WTC11 (cell line): Measurements from ENCODE around the gene CLEC7A. TPM values are rescaled to one million over a fixed set of nuclear protein-coding genes. Genes with fewer than 3 reads are reported as not detected.

Experiments
- ATAC-seq: fragments of 200-7000 bp; cut with Tn5 transposase; 2 replicates; pipeline ENCODE4 v1.10.0; 2021; ENCODE audit warnings: mild to moderate bottlenecking, moderate library complexity
- CTCF ChIA-PET: fragments of 300-600 bp; sonication (Branson Sonifier 250); formaldehyde crosslinking; loops from one replicate; lab custom pipeline; 2021; ENCODE audit warnings: antibody characterized with exemption; lab: Charles Lee
- POLR2A ChIA-PET: fragments of 350-600 bp; sonication (Branson Sonifier 250); formaldehyde crosslinking; loops from one replicate; lab custom pipeline; 2021; ENCODE audit warnings: antibody characterized with exemption; lab: Charles Lee
- DNase-seq: peaks from one replicate; pipeline ENCODE4 v3.0.0; 2021; ENCODE audit warnings: low spot score
- H3K27ac Mint-ChIP-seq: 2 replicates; pipeline ENCODE4 v1.8.0; 2021; ENCODE audit warnings: mixed read lengths
- H3K27me3 Mint-ChIP-seq: 2 replicates; pipeline ENCODE4 v1.8.0; 2021; ENCODE audit warnings: low read depth, mild to moderate bottlenecking, moderate library complexity, mixed read lengths
- H3K36me3 Mint-ChIP-seq: 2 replicates; pipeline ENCODE4 v1.8.0; 2021; ENCODE audit warnings: mixed read lengths
- H3K4me1 Mint-ChIP-seq: 2 replicates; pipeline ENCODE4 v1.8.0; 2022; ENCODE audit warnings: mixed read lengths
- H3K4me3 Mint-ChIP-seq: 2 replicates; pipeline ENCODE4 v1.8.0; 2021; ENCODE audit warnings: mild to moderate bottlenecking, moderate library complexity, mixed read lengths
- H3K9me3 Mint-ChIP-seq: 2 replicates; pipeline ENCODE4 v1.8.0; 2021; ENCODE audit warnings: mixed read lengths
- AFF4 ChIP-seq: sonication (generic); formaldehyde crosslinking; IDR thresholded peaks from 2 replicates; pipeline ENCODE4 v1.8.1; 2023; ENCODE audit warnings: mild to moderate bottlenecking, missing genetic modification reagents, borderline replicate concordance
- AR ChIP-seq: fragments of 250-450 bp; sonication (Bioruptor Pico); IDR thresholded peaks from 2 replicates; pipeline ENCODE4 v1.9.0; 2021; ENCODE audit warnings: mild to moderate bottlenecking
- ATF3 ChIP-seq: sonication (generic); formaldehyde crosslinking; conservative IDR thresholded peaks from 2 replicates; pipeline ENCODE4 v1.8.1; 2022; ENCODE audit warnings: mild to moderate bottlenecking, missing genetic modification reagents
- CREB1 ChIP-seq: sonication (generic); formaldehyde crosslinking; IDR thresholded peaks from 2 replicates; pipeline ENCODE4 v1.8.0; 2023; ENCODE audit warnings: mild to moderate bottlenecking, missing genetic modification reagents
- ERG ChIP-seq: fragments of 250-450 bp; sonication (Bioruptor Pico); IDR thresholded peaks from 2 replicates; pipeline ENCODE4 v1.8.0; 2021; ENCODE audit warnings: mild to moderate bottlenecking
- IRF2 ChIP-seq: sonication (generic); formaldehyde crosslinking; IDR thresholded peaks from 2 replicates; pipeline ENCODE4 v1.8.0; 2022; ENCODE audit warnings: low read depth, missing genetic modification reagents, borderline replicate concordance
- KAT7 ChIP-seq: sonication (generic); formaldehyde crosslinking; IDR thresholded peaks from 2 replicates; pipeline ENCODE4 v1.8.1; 2023; ENCODE audit warnings: missing genetic modification reagents, mild to moderate bottlenecking, borderline replicate concordance
- OVOL2 ChIP-seq: fragments of 250-450 bp; sonication (Bioruptor Pico); IDR thresholded peaks from 2 replicates; pipeline ENCODE4 v1.9.0; 2021; ENCODE audit warnings: mild to moderate bottlenecking, borderline replicate concordance
- PREB ChIP-seq: sonication (generic); formaldehyde crosslinking; IDR thresholded peaks from 2 replicates; pipeline ENCODE4 v1.8.1; 2022; ENCODE audit warnings: mild to moderate bottlenecking, missing genetic modification reagents, moderate library complexity, borderline replicate concordance
- SMAD3 ChIP-seq: sonication (generic); formaldehyde crosslinking; IDR thresholded peaks from 2 replicates; pipeline ENCODE4 v1.8.0; 2022; ENCODE audit warnings: missing genetic modification reagents, mild to moderate bottlenecking, borderline replicate concordance
- SP1 ChIP-seq: sonication (generic); formaldehyde crosslinking; conservative IDR thresholded peaks from 2 replicates; pipeline ENCODE4 v1.8.1; 2022; ENCODE audit warnings: missing genetic modification reagents
- TP53 ChIP-seq: sonication (generic); formaldehyde crosslinking; IDR thresholded peaks from 2 replicates; pipeline ENCODE4 v1.8.1; 2023; ENCODE audit warnings: mild to moderate bottlenecking, missing genetic modification reagents
- ZBTB43 ChIP-seq: sonication (generic); formaldehyde crosslinking; IDR thresholded peaks from 2 replicates; pipeline ENCODE4 v1.8.1; 2023; ENCODE audit warnings: mild to moderate bottlenecking, missing genetic modification reagents
- ZNF232 ChIP-seq: sonication (generic); formaldehyde crosslinking; IDR thresholded peaks from 2 replicates; pipeline ENCODE4 v1.8.0; 2022; ENCODE audit warnings: mild to moderate bottlenecking, missing genetic modification reagents
- ZNF425 ChIP-seq: fragments of 250-450 bp; sonication (Bioruptor Pico); conservative IDR thresholded peaks from 2 replicates; pipeline ENCODE4 v1.9.0; 2021; ENCODE audit warnings: mild to moderate bottlenecking
- ZNF671 ChIP-seq: fragments of 250-450 bp; sonication (Bioruptor Pico); IDR thresholded peaks from 2 replicates; pipeline ENCODE4 v1.8.0; 2021; ENCODE audit warnings: mild to moderate bottlenecking
- total RNA-seq: library from RNA; stranded (reverse); gene quantifications from 3 replicates; pipeline ENCODE4 v1.2.3, GENCODE V29; 2021

The CLEC7A gene
- total RNA-seq, 1 experiment from 2014 or later = 0.48 TPM

- no peak for TF ChIP-seq PREB (CRISPR knock-in tag)
- TF ChIP-seq ZNF671 (CRISPR knock-in tag) = no peak
- TF ChIP-seq SMAD3 (CRISPR knock-in tag) = no peak
- TF ChIP-seq ZNF232 (CRISPR knock-in tag) = no peak
- TF ChIP-seq IRF2 (CRISPR knock-in tag) = no peak
- no peak for TF ChIP-seq OVOL2
- TF ChIP-seq AR (CRISPR knock-in tag) = no peak
- no peak for TF ChIP-seq ERG
Observed at GRCh38 chr12:10095971-10096370, 34.0 kb downstream of the CLEC7A start (continued).

GRCh38 chr12:10094646-10095395 lies 35.2 kb downstream of the CLEC7A start:
- Mint-ChIP-seq H3K27ac (no peak overlapping the region), H3K4me1 (peaks cover 16% of the 10 kb centered on the region), H3K27me3 (no peaks in the 10 kb centered on the region), H3K9me3 (no peaks in the 10 kb centered on the region), H3K4me3 (no peak overlapping the region), H3K36me3 (no peaks in the 10 kb centered on the region)
- ATAC-seq (no peak), DNase-seq (no peak)
- ChIA-PET POLR2A (no interaction called here), CTCF (interaction anchor here (1.2 kb wide), 1 partner anchor 344 kb away, joined by 3 read pairs; no protein-coding TSS in a partner anchor)
- no peak for TF ChIP-seq ZBTB43 (CRISPR knock-in tag)

GRCh38 chr12:10088955-10089900 lies 40.8 kb downstream of the CLEC7A start:
- H3K27ac Mint-ChIP-seq = no peak overlapping the region
- H3K4me1 Mint-ChIP-seq = peaks cover 13% of the 10 kb centered on the region
- H3K27me3 Mint-ChIP-seq = no peaks in the 10 kb centered on the region
- DNase-seq = no peak
- H3K9me3 Mint-ChIP-seq = peaks cover 2% of the 10 kb centered on the region
- H3K36me3 Mint-ChIP-seq = peaks cover 2% of the 10 kb centered on the region; the same call in 1 of the 2 replicates
- POLR2A ChIA-PET = interaction anchor here (0.6 kb wide), 1 partner anchor 67 kb away, joined by 3 read pairs; no protein-coding TSS in a partner anchor
- H3K4me3 Mint-ChIP-seq = no peak overlapping the region
- peak; percentile 80 for ATAC-seq
- CTCF ChIA-PET = no interaction called here
- no peak for TF ChIP-seq ZNF425 (CRISPR knock-in tag)
- TF ChIP-seq ATF3 (CRISPR knock-in tag) = no peak
- TF ChIP-seq KAT7 (CRISPR knock-in tag) = no peak
- no peak for TF ChIP-seq SP1
- TF ChIP-seq TP53 = no peak
- TF ChIP-seq AFF4 (CRISPR knock-in tag) = no peak
- TF ChIP-seq CREB1 = no peak
